Neural cell (in vitro differentiated cells): ENCODE results near the gene OVOL3. TPM values are rescaled to one million over a fixed set of nuclear protein-coding genes. Genes with fewer than 3 reads are reported as not detected.

Source experiments
- H2AFZ ChIP-seq: fragments of 200-600, 300-800 bp; sonication (generic), shearing (Covaris generic); 2 replicates; pipeline ENCODE4 v1.6.0; 2014; ENCODE audit warnings: low read depth, mild to moderate bottlenecking, antibody characterized with exemption, low read length, moderate library complexity
- H3F3A ChIP-seq: fragments of 200-600 bp; shearing (Covaris generic); 2 replicates; pipeline ENCODE4 v1.6.1; 2016; ENCODE audit warnings: mild to moderate bottlenecking, moderate library complexity, mixed read lengths, antibody characterized with exemption, low read length; ENCODE audit not compliant: insufficient read depth, poor library complexity, severe bottlenecking
- H3K27ac ChIP-seq: fragments of 200-600, 300-800 bp; sonication (generic), shearing (Covaris generic); 2 replicates; pipeline ENCODE4 v1.5.1; 2014; ENCODE audit warnings: mild to moderate bottlenecking, low read length, moderate library complexity
- H3K27me3 ChIP-seq: fragments of 300-800, 200-600 bp; sonication (generic), shearing (Covaris generic); 2 replicates; pipeline ENCODE4 v1.6.0; 2014; ENCODE audit warnings: mild to moderate bottlenecking, low read depth, low read length, moderate library complexity; ENCODE audit not compliant: insufficient read depth
- H3K36me3 ChIP-seq: fragments of 300-800, 200-600 bp; sonication (generic), shearing (Covaris generic); 2 replicates; pipeline ENCODE4 v1.5.1; 2014; ENCODE audit warnings: mild to moderate bottlenecking, antibody characterized with exemption, low read length, moderate library complexity; ENCODE audit not compliant: insufficient read depth
- H3K4me2 ChIP-seq: fragments of 300-800, 200-600 bp; sonication (generic), shearing (Covaris generic); 2 replicates; pipeline ENCODE4 v1.6.0; 2014; ENCODE audit warnings: mild to moderate bottlenecking, low read length
- H3K4me3 ChIP-seq: fragments of 300-800, 200-600 bp; sonication (generic), shearing (Covaris generic); 2 replicates; pipeline ENCODE4 v1.5.1; 2014; ENCODE audit warnings: mild to moderate bottlenecking, low read length, moderate library complexity
- H3K79me2 ChIP-seq: fragments of 200-600 bp; shearing (Covaris generic); replicated peaks from 2 replicates; pipeline ENCODE4 v1.6.0; 2014; ENCODE audit warnings: mild to moderate bottlenecking, low read length, moderate library complexity; ENCODE audit not compliant: insufficient read depth
- H3K9ac ChIP-seq: fragments of 300-800, 200-600 bp; sonication (generic), shearing (Covaris generic); 2 replicates; pipeline ENCODE4 v1.6.1; 2016; ENCODE audit warnings: mild to moderate bottlenecking, low read length, mixed read lengths
- H3K9me2 ChIP-seq: fragments of 200-600 bp; shearing (Covaris generic); 2 replicates; pipeline ENCODE4 v1.6.1; 2016; ENCODE audit warnings: mild to moderate bottlenecking, low read length, mixed read lengths; ENCODE audit not compliant: insufficient read depth
- H3K9me3 ChIP-seq: fragments of 200-600, 300-800 bp; sonication (generic), shearing (Covaris generic); 2 replicates; pipeline ENCODE4 v1.6.1; 2016; ENCODE audit warnings: mild to moderate bottlenecking, mixed run types, low read length, moderate library complexity, mixed read lengths
- H4K20me1 ChIP-seq: fragments of 200-600 bp; shearing (Covaris generic); 2 replicates; pipeline ENCODE4 v1.6.1; 2016; ENCODE audit warnings: mild to moderate bottlenecking, mixed run types; ENCODE audit not compliant: insufficient read depth
- EP300 ChIP-seq: fragments of 450-650 bp; conservative IDR thresholded peaks from 2 replicates; pipeline ENCODE4 v1.6.1; 2014; ENCODE audit warnings: antibody characterized with exemption, mild to moderate bottlenecking, moderate library complexity; ENCODE audit not compliant: poor library complexity, severe bottlenecking
- EZH2 ChIP-seq: fragments of 200-600, 300-800 bp; shearing (Covaris generic), sonication (generic); IDR thresholded peaks from 2 replicates; pipeline ENCODE4 v1.6.1; 2014; ENCODE audit warnings: antibody characterized with exemption, low read length, borderline replicate concordance, mild to moderate bottlenecking; ENCODE audit not compliant: insufficient read depth, poor library complexity, severe bottlenecking
- MXI1 ChIP-seq: fragments of 450-650 bp; conservative IDR thresholded peaks from 2 replicates; pipeline ENCODE4 v1.6.1; 2014; ENCODE audit warnings: antibody characterized with exemption, mild to moderate bottlenecking; ENCODE audit not compliant: poor library complexity, severe bottlenecking
- POLR2AphosphoS5 ChIP-seq: IDR thresholded peaks from 2 replicates; pipeline ENCODE4 v1.6.1; 2012
- RAD21 ChIP-seq: fragments of 450-650 bp; conservative IDR thresholded peaks from 2 replicates; pipeline ENCODE4 v1.6.1; 2014; ENCODE audit warnings: antibody characterized with exemption, mild to moderate bottlenecking, moderate library complexity
- SMC3 ChIP-seq: fragments of 450-650 bp; conservative IDR thresholded peaks from 2 replicates; pipeline ENCODE4 v1.6.1; 2014; ENCODE audit warnings: antibody characterized with exemption, mild to moderate bottlenecking, moderate library complexity; ENCODE audit not compliant: poor library complexity
- TAF1 ChIP-seq: IDR thresholded peaks from 2 replicates; pipeline ENCODE4 v1.6.1; 2012; ENCODE audit warnings: low read depth
- polyA plus RNA-seq: library from polyadenylated mRNA; depleted of rRNA; stranded (reverse); fragments of >200 nt; gene quantifications from 2 replicates; pipeline ENCODE4 v1.2.3, GENCODE V29; 2014
- TF ChIP-seq, protein P1 (sequence below): IDR thresholded peaks from 2 replicates; pipeline ENCODE4 v1.6.1; 2012; ENCODE audit warnings: borderline replicate concordance
- TF ChIP-seq, protein P2 (sequence below): fragments of 450-650 bp; IDR thresholded peaks from 2 replicates; pipeline ENCODE4 v1.5.1; 2014; ENCODE audit warnings: antibody characterized with exemption, mild to moderate bottlenecking, moderate library complexity; ENCODE audit not compliant: poor library complexity, severe bottlenecking

Gene OVOL3
- polyA plus RNA-seq, 1 donor from 2014 or later, result not detected

DNA sequence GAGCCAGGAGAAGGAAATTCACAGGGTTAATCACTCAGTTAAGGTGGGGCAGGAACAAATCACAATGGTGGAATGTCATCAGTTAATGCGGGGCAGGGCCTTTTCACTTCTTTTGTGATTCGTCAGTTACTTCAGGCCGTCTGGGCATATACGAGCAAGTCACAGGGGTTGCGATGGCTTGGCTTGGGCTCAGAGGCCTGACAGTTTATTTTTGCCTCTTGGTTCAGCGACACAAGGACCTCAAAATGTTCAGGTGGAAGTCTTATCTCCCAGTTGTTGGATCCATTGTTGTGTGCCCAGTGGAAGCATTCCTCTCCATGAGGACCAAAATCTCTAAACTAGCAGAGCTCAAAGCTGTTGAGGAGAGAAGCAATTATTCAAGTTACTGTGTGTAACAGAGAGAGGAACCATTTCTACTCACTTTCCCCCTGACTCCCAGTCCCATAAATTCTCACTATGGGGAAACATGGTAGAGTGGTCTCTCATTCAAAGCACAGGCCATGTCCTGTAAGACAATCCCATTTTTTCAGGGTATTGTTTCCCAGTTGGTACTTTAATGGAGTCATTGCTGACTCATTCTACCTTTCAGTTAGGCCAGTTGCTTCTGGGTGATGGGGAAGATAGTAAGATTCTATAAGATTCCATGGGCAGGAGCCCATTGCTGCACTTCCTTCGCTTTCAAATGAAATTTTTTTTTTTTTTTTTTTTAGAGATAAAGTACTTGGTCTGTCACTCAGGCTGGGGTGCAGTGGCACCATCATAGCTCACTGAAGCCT, 50.1 kb downstream of the OVOL3 start:
- Histone ChIP-seq H3F3A (no peaks in the 10 kb centered on the region), H3K36me3 (no peaks in the 10 kb centered on the region), H2AFZ (no peak overlapping the region), H3K9me2 (no peaks in the 10 kb centered on the region), H3K27me3 (no peaks in the 10 kb centered on the region), H3K79me2 (no peaks in the 10 kb centered on the region), H3K9ac (no peak overlapping the region), H3K27ac (no peak overlapping the region), H4K20me1 (no peaks in the 10 kb centered on the region), H3K4me2 (no peak overlapping the region), H3K4me3 (no peak overlapping the region), H3K9me3 (no peaks in the 10 kb centered on the region)
- TF ChIP-seq TAF1 (no peak), EP300 (no peak), RAD21 (no peak), MXI1 (no peak), EZH2 (no peak), SMC3 (no peak), POLR2AphosphoS5 (no peak)
- TF ChIP-seq, protein P1, sequence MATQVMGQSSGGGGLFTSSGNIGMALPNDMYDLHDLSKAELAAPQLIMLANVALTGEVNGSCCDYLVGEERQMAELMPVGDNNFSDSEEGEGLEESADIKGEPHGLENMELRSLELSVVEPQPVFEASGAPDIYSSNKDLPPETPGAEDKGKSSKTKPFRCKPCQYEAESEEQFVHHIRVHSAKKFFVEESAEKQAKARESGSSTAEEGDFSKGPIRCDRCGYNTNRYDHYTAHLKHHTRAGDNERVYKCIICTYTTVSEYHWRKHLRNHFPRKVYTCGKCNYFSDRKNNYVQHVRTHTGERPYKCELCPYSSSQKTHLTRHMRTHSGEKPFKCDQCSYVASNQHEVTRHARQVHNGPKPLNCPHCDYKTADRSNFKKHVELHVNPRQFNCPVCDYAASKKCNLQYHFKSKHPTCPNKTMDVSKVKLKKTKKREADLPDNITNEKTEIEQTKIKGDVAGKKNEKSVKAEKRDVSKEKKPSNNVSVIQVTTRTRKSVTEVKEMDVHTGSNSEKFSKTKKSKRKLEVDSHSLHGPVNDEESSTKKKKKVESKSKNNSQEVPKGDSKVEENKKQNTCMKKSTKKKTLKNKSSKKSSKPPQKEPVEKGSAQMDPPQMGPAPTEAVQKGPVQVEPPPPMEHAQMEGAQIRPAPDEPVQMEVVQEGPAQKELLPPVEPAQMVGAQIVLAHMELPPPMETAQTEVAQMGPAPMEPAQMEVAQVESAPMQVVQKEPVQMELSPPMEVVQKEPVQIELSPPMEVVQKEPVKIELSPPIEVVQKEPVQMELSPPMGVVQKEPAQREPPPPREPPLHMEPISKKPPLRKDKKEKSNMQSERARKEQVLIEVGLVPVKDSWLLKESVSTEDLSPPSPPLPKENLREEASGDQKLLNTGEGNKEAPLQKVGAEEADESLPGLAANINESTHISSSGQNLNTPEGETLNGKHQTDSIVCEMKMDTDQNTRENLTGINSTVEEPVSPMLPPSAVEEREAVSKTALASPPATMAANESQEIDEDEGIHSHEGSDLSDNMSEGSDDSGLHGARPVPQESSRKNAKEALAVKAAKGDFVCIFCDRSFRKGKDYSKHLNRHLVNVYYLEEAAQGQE, result no peak
- TF ChIP-seq, protein P2, sequence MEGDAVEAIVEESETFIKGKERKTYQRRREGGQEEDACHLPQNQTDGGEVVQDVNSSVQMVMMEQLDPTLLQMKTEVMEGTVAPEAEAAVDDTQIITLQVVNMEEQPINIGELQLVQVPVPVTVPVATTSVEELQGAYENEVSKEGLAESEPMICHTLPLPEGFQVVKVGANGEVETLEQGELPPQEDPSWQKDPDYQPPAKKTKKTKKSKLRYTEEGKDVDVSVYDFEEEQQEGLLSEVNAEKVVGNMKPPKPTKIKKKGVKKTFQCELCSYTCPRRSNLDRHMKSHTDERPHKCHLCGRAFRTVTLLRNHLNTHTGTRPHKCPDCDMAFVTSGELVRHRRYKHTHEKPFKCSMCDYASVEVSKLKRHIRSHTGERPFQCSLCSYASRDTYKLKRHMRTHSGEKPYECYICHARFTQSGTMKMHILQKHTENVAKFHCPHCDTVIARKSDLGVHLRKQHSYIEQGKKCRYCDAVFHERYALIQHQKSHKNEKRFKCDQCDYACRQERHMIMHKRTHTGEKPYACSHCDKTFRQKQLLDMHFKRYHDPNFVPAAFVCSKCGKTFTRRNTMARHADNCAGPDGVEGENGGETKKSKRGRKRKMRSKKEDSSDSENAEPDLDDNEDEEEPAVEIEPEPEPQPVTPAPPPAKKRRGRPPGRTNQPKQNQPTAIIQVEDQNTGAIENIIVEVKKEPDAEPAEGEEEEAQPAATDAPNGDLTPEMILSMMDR, result no peak

Other genes starting within 250 kb of the OVOL3 start
- gene APLP1, start 242.6 kb upstream of the OVOL3 start, polyA plus RNA-seq, result 390 and 407 TPM in 2 replicates
- 6.2 and 6.8 TPM in 2 replicates for gene NFKBID, start 210.6 kb upstream of the OVOL3 start, polyA plus RNA-seq
- not detected in 2 replicates for gene HCST, start 208.6 kb upstream of the OVOL3 start, polyA plus RNA-seq
- not detected in 2 replicates for gene TYROBP, start 202.8 kb upstream of the OVOL3 start, polyA plus RNA-seq
- 10.1 and 11.1 TPM in 2 replicates for gene LRFN3, start 174.8 kb upstream of the OVOL3 start, polyA plus RNA-seq
- gene SDHAF1, start 116.0 kb upstream of the OVOL3 start, polyA plus RNA-seq, result 65.3 and 71.6 TPM in 2 replicates
- gene SYNE4, start 102.3 kb upstream of the OVOL3 start, polyA plus RNA-seq, result 0.16 and 0.19 TPM in 2 replicates
- gene ALKBH6, start 96.9 kb upstream of the OVOL3 start, polyA plus RNA-seq, result 45.6 and 63.2 TPM in 2 replicates
- gene CLIP3, start 78.3 kb upstream of the OVOL3 start, polyA plus RNA-seq, result 5.6 and 7.8 TPM in 2 replicates
- gene THAP8, start 56.9 kb upstream of the OVOL3 start, polyA plus RNA-seq, result 3.8 and 5.5 TPM in 2 replicates
- gene WDR62, start 56.2 kb upstream of the OVOL3 start, polyA plus RNA-seq, result 0.35 and 0.84 TPM in 2 replicates
- 159 and 169 TPM in 2 replicates for gene POLR2I, start 3.7 kb downstream of the OVOL3 start, polyA plus RNA-seq
- gene TBCB, start 4.3 kb downstream of the OVOL3 start, polyA plus RNA-seq, result 640 and 643 TPM in 2 replicates
- 67.3 and 87.8 TPM in 2 replicates for gene CAPNS1, start 28.9 kb downstream of the OVOL3 start, polyA plus RNA-seq
- not detected in 2 replicates for gene COX7A1, start 41.3 kb downstream of the OVOL3 start, polyA plus RNA-seq
- 9.4 and 9.7 TPM in 2 replicates for gene ZNF565, start 103.5 kb downstream of the OVOL3 start, polyA plus RNA-seq
- gene ZNF146, start 104.0 kb downstream of the OVOL3 start, polyA plus RNA-seq, result 162 and 215 TPM in 2 replicates